Measurements from ENCODE around the gene SCUBE1.

SCUBE1 gene

DNA sequence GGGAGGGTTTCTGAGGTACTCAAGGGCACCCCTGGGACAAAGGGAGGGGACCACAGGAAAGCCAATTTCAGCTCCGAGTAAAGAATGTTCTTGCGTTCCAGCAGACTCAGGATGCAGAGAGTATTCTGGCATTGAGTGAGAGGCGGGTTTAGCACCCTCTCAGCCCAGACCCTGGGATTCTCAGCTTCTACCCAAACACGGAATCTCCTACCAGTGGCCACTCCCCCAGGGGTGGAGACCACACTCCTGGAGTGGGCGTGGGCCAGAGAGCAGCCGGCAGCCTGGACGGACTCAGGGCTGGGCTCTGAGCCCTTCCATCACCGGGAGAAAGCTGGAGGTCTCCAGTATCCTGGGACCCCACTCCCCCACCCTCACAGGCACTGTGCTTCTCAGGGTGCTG lies 130.1 kb downstream of the SCUBE1 start:
- no peak for DNase-seq (ENCODE audit: low read depth)

DNA sequence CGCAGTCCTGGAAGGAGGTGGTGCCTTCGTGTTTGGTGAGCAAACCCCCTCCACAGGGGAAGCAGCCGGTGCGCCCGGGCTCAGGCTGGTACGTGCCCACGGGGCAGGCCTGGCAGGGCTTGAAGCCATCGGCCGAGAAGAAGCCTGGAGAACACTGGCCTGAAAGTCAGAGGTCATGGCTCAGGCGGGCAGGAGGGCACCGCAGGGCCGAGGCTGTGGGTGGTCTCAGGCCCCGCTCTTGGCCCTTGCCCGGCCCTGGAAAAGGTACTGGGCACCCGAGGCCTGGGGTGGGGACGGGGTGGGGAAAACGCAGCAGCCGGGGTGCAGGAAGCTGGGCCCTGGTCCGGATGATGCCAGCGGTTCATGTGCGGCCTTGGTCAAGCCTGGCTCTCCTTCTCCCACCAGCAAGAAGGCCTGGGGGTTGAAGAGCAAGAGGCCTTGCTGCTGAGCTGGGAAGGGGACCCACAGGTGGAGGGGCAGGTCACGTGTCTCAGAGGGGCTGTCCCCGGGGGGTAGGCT lies 130.7 kb downstream of the SCUBE1 start:
- no peak for DNase-seq (ENCODE audit: low read depth)

DNA sequence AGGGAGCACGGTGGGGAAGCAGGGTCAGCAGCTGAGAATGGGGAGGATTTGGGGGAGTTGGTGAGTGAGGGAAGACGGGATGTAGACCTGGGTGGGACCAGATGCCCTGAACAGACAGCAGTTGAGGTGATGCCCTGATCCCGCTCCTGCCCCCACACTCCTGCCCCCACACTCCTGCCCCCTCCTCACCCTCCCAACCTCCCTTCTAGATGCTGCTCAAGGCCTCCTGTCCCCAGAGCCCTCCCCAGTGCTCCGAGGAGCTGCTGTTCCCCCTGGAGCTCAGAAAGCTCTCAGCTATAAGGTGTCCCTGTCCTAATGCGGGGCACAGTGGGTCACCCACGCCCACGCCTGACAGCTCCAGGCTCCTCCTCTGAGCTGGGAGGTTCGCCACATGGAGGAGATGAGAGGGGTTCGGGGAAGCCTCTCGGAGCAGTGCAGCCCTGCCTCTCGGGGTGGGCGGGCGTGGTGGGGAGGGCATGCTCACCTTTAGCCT lies 131.2 kb downstream of the SCUBE1 start:
- DNase-seq (ENCODE audit: low read depth) = no peak

DNA sequence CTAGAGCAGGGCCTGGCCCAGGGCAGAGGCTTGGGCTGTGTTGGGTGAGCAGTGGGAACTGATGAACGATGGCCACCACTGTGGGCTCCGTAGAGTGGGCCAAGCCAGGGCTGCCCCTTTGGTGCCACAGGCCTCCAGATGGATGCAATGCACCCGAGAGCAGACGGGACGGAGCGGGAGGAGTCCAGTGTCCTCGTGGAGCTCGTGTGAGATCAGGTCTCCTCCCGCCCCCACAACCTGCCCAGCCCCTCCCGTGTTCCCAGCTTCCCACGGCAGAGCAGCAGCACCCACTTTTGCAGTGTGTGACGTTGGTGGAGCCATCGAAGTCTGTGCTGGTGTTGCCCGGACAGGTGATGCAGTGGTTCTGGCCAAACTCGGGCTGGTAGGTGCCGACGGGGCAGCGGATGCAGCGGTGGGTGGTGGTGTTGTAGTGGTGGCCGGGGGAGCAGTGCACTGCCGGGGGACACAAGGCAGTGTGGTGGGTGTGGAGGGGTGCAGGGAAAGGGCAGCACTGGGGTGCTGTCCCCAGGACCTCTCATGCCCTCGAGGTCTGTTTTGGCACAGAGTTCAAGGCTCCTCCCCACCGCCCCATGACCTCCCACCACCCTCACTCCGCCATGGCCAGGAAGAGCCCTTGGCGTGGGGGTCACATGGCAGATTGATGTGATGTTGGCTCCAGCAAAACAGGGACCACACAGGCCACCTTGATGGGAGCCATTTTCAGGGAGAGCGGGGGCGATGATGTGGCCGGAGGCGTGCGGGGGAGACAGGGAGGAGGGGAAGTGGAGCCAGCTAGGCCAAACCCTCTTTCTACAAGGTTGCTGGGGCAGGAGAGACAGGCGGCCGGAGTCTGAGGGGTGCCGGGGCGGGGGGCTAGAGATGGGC lies 132.3 kb downstream of the SCUBE1 start:
- no peak for DNase-seq (ENCODE audit: low read depth)

DNA sequence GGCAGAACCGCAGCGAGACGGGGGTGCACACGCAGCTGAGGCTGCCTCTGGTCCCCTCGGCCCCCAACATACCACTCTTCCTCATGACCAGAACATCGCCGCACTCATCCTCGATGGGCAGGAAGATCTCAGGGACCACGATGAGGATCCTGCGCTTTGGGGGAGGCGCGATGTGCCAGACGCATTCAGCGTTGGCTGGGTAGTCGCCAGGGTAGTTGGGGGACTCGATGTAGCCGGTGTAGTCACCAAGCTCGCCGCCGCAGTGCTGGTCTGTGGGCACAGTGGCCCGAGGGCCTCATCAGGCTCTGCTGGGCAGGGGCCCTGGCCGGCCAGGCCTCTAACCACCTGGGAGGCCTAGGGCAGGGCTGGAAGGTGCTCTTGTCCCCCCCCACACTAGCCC lies 133.2 kb downstream of the SCUBE1 start:
- no peak for DNase-seq (ENCODE audit: low read depth)

DNA sequence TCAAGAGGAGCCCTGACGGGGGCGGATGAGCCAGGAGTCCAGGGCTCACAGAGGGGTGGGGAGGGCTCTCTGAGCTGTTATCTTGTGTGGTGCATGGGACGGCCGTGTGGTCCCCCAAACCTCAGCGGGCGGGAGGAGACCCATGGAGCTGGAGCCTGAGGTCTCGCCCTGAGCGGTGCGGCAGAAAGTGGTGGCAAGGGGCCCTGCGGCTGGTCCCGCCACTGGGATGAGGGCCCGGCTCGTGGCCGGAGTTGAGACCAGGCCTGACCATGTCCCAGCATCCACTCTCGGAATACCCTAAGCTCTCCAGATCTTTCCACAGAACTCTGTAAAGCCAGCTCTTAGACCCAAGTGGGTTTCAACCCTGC lies 133.7 kb downstream of the SCUBE1 start:
- no peak for DNase-seq (ENCODE audit: low read depth)

DNA sequence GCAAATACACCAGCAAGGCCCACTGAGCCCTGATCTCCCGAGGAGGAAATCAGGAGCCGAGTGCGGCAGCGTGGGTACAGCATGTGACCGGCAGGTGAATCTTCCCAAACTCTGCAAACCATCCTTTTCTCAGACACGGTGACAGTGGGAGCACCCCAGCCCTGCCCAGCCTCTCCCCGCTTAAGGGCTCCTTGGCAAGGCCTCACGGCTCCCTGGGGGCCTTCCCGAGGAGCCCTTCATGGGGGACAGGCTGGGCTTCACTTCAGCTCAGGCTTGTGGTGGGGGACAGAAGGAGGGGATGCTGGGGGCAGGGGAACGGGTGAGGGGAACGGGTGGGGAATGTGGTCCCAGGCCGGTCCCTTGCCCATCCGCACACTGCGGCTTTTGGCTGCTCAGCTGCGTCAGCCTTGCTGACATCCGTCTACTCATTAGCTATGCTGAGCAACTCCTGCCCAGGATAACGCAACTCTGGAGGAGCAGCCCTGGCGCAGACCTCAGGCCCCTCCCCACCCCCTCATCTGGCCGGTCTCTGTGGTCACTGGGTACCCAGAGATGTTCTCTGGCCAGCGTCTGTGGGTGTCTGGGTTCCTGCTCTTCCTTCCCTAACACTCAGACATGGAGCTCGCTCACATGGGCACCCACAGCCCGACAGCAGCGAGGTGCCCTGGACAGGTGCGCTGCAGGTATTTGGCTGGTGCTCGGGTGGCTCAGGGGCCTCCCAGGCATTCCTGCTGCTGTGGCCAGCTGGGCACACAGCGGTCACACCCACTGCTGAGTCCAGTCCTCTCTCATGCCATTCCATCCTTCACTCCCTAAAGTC lies 134.3 kb downstream of the SCUBE1 start:
- no peak for DNase-seq (ENCODE audit: low read depth)

DNA sequence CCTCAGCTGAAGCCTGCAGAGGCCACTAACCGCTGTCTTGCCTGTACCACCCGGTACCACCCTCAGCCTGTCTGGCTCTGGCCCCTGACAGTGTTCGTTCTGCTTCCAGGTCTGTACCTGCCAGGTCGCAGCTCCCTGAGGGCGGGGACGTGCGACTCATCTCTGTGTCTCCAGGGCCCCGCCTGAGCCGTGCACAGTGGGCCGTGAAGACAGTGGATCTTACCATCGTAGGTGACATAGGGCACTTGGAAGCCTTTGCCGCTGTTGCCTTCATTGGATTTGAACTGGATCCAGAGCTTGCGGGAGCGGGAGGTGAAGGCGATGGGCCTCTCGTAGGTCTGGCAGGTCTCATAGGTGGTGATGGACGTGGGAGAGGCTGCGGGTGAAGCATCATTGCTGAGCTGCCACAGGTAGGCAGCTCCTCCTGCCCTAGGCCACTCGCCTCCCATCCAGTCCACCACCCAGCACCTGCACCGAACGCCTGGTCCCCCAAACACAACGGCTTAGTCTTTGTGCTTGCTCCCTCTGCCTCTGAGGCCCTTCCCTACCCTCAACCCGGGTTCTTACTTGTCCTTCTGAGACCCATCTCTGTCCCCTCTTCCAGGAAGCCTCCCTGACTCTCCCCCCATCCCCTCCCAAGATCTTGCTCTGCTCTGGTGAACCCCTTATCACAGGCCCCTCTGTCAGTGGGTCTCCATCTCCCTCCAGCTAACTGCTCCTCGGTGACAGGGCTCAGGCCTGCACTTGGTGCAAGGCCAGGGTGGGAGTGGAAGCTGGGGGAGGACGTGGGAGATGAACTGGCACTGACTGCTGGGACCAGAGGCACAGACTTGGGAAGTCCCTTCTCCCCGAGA lies 135.1 kb downstream of the SCUBE1 start:
- DNase-seq (ENCODE audit: low read depth) = no peak

DNA sequence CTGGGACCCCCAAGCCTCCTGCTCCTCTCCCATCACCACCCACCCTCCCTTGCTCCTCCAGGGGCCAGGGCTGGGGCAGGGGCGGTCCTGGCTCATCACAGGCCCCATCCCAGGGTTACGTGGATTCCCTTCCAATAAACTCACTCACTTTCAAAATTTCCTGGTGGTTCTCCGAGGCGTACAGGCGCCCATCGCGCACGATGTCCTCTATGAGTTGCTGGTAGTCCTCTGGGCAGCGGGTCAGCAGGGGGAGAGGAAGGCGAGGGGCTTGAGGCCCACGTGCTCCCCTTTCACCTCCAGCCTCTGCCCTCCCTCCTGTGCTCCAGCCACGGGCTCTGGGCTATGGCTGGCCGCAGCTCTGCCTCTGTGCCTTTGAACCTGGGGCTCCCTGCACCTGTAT lies 135.8 kb downstream of the SCUBE1 start:
- no peak for DNase-seq (ENCODE audit: low read depth)

DNA sequence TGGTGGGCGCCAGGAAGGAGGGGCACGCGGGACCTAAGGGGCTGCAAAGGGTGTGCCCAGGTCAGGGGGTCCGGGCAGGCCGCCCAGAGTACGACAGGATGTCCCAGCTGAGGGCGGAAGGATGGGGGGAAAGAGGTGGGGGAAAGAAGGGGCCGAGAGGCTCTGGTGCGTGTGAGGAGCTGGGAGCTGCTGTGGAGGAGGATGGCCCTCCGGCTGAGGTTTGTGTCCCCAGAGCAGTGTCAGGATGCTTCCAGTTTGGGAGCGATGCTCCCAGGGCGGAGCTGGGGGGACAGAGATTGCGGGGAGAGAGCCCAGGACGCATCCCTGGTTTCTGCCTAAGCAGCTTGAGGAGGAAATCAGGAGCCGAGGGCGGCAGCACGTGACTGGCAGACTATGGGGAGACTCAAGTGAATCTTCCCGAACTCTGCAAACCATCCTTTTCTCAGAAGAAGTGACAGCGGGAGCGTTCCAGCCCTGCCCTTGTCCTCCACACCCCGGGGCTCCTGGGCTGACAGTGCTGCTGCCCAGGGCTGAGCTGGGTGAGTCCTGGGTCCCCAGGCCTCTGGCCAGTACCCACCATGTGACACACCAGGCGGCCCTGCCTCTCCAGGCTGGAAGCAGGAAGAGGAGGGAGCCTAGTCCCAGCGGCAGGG lies 136.5 kb downstream of the SCUBE1 start:
- DNase-seq (ENCODE audit: low read depth) = no peak

DNA sequence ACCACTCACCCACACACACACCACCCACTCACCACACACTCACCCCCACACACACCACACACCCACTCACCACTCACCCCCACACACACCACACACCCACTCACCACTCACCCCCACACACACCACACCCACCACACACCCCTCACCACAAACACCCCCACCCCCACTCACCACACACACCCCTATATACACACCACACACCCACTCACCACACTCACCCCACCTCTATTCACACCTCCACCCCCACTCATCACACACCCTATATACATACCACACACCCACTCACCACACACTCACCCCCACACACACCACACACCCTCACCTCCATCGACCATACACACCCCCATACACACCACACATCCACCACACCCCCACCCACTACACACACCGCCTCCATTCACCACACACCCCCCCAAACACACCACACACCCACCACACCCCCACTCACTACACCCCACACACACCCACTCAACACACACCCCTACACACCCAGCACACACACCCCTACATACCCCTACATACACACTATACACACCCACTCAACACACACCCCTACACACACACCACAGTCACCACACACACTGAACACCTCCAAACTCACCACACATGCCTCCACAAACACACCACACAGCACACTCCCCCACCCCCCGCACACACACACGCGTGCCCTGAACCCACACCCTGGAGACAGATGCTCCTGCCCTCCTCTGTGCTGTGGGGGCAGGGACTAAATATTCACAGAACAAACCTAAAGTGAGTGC lies 137.2 kb downstream of the SCUBE1 start:
- no peak for DNase-seq (ENCODE audit: low read depth)

DNA sequence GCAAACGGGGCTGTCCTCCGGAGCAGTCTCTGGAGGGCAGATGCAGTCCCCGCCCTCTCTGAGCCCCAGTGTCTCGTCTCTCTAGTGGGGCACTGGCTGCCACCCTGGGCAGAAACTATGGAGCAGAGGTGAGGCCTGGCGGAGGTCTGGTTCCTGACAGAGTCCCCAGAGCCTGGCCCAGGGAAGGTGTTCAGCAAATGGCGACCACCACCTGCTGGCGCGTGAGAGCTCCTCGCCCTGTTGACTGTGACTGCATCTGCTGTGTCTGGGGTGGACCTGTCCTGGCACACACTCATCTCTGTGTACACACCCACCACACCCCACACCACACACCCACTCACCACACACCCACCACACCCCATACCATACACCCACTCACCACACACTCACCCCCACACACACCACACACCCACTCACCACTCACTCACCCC lies 137.9 kb downstream of the SCUBE1 start:
- no peak for DNase-seq (ENCODE audit: low read depth)

DNA sequence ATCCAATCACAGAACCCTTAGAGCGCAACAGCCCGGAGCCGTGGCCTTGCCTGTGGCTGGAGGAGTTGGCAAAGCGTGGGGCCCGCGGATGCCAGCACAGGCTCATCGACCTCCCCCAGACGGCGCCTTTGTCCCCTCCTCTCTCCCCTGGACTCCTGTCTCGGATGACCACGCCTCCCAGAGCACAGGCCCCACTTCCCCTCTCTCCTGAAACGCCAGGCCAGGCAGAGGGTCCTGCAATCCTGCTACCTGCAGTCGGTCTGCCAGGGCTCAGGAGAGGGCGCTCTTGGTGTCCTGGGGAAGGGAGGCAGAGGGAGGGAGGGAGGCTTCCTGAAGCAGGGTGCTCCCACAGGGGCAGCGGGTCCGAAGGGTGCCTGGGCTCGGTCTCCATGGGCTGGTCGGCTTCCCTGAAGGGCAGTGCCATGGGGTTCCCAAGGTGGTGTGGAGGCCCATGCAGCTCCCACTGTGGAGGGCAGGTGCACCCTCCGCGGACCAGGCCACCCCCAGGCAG lies 139.6 kb downstream of the SCUBE1 start:
- DNase-seq (ENCODE audit: low read depth) = no peak

DNA sequence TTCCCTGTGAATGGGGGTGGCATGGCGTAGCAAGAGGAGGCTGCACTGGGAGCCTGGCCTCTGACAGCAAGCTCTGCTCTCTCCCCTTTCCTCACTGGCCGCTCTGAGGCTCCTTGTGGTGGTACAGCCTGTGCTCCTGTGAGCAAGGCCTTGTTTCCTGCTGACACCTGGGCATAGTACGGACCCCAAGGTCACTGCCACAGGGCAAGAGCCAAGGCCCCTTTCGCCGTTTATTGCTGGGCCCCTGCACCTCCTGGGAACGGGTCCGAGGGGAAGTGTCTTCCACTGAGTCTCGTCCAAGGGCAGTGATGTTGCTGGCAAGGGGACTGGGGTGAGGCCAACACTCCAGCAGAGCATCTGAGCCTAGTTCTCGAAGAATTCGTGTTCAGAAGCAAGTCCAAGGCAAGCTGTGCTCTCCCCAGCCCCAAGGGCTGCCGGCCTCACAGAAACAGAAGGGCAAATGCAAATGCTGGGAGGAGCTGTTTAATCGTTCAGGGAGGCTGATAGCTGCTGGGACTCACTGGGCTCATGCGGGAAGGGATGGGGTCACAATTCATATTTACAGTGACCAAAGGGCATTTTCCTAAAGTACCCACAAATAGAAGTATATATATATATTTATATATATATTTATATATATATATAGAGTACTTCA lies 140.3 kb downstream of the SCUBE1 start:
- DNase-seq (ENCODE audit: low read depth) = no peak

DNA sequence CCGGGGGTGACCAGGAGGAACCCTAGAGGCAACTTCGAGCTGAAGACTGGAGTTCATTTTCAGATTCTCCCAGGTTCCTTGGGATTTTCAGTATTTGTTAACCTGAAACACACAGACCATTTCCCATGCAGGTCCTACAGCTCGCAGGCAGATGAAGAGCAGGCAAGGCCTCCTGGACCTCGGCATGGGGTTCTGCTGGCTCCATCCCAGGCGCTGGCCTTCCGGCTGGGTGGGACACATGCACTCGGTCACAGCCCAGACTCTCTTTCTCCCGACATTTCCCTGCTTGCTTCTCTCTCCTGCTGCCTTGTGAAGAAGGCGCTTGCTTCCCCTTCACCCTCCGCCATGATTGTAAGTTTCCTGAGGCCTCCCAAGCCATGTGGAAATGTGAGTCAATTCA lies 140.8 kb downstream of the SCUBE1 start:
- DNase-seq (ENCODE audit: low read depth) = no peak

DNA sequence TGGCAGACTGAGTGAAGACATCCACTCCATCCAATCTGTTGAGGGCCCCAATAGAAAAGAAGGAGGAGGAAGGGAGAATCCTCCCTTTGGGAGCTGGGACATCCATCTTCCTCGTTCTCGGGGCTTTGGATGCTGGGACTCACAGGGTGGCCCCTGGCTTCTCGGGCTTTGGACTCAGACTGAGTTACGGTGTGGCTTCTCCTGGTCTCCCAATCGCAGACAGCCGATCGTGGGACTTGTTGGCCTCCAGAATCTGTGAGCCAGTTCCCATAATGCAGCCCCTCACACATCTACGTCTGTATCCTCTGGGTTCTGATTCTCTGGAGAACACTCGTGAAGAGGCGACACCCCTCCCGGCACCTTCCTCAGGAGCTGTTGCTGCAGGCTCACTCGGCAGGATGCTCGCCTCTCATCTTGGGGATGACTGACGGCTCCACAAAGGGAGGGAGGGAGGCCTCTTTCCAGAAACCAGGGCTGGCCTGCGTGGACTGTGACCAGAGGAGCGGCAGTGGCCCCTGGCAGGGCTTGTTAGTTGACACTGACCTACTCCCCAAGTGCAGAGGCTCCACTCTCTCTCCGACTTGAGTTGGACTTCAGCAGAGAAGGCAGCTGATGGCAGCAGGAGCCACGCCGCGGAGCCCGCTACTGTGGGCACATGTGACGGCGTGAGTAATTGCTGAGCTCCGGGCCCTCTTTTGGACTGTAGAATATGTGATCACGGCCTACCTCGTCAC lies 141.5 kb downstream of the SCUBE1 start:
- no peak for DNase-seq (ENCODE audit: low read depth)

DNA sequence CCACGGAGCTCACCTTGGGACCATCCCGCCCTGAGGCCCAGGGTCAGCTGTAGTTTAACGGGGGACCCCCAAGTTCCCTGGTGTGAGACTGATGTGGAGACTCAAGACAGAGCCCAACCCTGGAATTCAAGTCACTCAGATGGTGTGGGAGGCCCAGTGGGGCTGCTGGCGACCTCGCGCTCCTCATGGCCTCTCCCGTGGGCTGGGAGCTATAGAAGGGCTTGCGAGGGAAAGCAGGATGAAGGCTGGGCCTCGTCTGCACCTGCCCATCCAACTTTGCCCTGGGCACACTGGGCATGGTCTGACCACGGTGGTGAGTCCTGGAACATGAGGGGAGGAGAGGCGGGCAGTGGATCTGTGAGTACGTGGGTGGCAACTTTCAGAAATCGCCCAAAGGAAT lies 142.6 kb downstream of the SCUBE1 start:
- no peak for DNase-seq (ENCODE audit: low read depth)

DNA sequence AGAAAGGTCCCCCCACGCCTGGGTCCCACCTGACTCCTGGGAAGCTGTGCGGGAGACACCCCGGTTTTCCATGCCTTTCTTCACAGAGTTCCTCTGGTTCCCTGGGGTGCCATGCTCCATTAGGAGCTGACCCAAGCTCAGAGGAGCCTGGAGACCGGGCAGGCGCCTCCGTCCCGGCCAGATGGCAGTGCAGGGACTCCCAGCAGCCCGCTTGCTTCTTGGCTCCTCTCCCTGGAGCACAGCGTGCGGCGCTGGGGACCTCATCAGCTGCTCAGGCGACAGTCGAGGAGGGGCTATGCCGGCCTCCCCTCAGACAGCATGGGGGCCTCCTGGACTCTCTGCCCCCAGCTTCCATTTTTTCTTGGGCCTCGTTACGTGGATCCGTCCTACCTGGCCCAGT lies 143.1 kb downstream of the SCUBE1 start:
- no peak for DNase-seq (ENCODE audit: low read depth)

DNA sequence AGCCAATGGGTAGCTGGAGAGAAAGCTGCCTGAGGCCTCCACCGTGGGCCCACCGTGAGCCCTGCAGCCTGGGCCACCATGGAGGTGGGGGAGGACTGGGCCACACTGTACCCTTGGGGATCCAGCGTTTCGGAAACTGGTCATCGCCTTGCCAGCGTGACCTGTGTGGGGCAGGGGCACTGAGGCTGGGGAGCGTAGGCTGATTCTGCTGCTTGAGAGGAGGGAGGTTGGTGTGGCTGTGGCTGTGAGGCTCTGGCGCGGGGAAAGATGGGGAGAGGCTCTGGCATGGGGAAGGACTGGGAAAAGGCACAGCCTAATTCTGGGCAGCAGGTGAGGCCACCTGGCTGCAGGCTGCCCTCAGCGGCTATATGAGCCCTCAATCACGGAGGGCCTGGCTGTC lies 143.6 kb downstream of the SCUBE1 start:
- no peak for DNase-seq (ENCODE audit: low read depth)

Data from activated T-helper 1 cell treated with Interleukin-2 at 50 U/mL for 16 hours (primary cell).